AG04450 (cell line): ENCODE data around the gene RNU7-1. TPM values are rescaled to one million over a fixed set of nuclear protein-coding genes. Genes with fewer than 3 reads are reported as not detected.

Experiments
- CTCF ChIA-PET: fragments of 300-600, 350-600 bp; formaldehyde crosslinking; extraction: SDS; loops from one replicate; lab custom pipeline; 2022; ENCODE audit warnings: antibody characterized with exemption, inconsistent platforms; lab: Charles Lee
- POLR2A ChIA-PET: fragments of 350-600 bp; formaldehyde crosslinking; extraction: SDS; loops from one replicate; lab custom pipeline; 2021; ENCODE audit warnings: antibody characterized with exemption, inconsistent platforms; lab: Yijun Ruan, JAX
- DNase-seq: peaks from one replicate; pipeline ENCODE4 v3.0.0-alpha.2; 2011; ENCODE audit warnings: low read depth, low spot score
- H3K27ac ChIP-seq: one replicate; pipeline ENCODE4 v1.5.1; 2012; ENCODE audit warnings: low read depth, low read length, control low read depth
- H3K27me3 ChIP-seq: one replicate; pipeline ENCODE4 v1.6.0; 2012; ENCODE audit warnings: low read length; ENCODE audit not compliant: control insufficient read depth, insufficient read depth
- H3K4me3 ChIP-seq: 2 replicates; pipeline ENCODE4 v1.5.1; 2011; ENCODE audit warnings: mild to moderate bottlenecking, low read depth, low read length, control low read depth
- H3K9me3 ChIP-seq: 2 replicates; pipeline ENCODE4 v1.5.1; 2012; ENCODE audit warnings: low read length; ENCODE audit not compliant: control insufficient read depth, insufficient read depth
- polyA plus RNA-seq: library from polyadenylated mRNA; depleted of rRNA; stranded (reverse); fragments of >200 nt; gene quantifications from 2 replicates; pipeline ENCODE4 v1.2.3, GENCODE V29; 2011; rRNA removed
- small RNA-seq: library from RNA; depleted of rRNA; stranded (forward); fragments of <200 nt; gene quantifications from one replicate; pipeline ENCODE3, GENCODE V24; 2012; ENCODE audit warnings: low read depth; ENCODE audit not compliant: insufficient read length
- TF ChIP-seq, protein P1 (sequence below): IDR thresholded peaks from 2 replicates; pipeline ENCODE4 v1.5.1; 2011; ENCODE audit warnings: low read depth, low read length, control low read depth, inconsistent platforms

Gene RNU7-1
- polyA plus RNA-seq, 1 experiment = not detected

GRCh38 chr12:6982532-6982931, 38.9 kb downstream of the RNU7-1 start:
- POLR2A ChIA-PET = no interaction called here
- H3K9me3 ChIP-seq = no peaks in the 10 kb centered on the region
- TF ChIP-seq, protein P1, sequence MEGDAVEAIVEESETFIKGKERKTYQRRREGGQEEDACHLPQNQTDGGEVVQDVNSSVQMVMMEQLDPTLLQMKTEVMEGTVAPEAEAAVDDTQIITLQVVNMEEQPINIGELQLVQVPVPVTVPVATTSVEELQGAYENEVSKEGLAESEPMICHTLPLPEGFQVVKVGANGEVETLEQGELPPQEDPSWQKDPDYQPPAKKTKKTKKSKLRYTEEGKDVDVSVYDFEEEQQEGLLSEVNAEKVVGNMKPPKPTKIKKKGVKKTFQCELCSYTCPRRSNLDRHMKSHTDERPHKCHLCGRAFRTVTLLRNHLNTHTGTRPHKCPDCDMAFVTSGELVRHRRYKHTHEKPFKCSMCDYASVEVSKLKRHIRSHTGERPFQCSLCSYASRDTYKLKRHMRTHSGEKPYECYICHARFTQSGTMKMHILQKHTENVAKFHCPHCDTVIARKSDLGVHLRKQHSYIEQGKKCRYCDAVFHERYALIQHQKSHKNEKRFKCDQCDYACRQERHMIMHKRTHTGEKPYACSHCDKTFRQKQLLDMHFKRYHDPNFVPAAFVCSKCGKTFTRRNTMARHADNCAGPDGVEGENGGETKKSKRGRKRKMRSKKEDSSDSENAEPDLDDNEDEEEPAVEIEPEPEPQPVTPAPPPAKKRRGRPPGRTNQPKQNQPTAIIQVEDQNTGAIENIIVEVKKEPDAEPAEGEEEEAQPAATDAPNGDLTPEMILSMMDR = no peak
- no peak overlapping the region for H3K4me3 ChIP-seq
- no peaks in the 10 kb centered on the region for H3K27me3 ChIP-seq
- CTCF ChIA-PET = no interaction called here
- peak overlapping the region; percentile 21 for H3K27ac ChIP-seq
- DNase-seq = no peak

DNA sequence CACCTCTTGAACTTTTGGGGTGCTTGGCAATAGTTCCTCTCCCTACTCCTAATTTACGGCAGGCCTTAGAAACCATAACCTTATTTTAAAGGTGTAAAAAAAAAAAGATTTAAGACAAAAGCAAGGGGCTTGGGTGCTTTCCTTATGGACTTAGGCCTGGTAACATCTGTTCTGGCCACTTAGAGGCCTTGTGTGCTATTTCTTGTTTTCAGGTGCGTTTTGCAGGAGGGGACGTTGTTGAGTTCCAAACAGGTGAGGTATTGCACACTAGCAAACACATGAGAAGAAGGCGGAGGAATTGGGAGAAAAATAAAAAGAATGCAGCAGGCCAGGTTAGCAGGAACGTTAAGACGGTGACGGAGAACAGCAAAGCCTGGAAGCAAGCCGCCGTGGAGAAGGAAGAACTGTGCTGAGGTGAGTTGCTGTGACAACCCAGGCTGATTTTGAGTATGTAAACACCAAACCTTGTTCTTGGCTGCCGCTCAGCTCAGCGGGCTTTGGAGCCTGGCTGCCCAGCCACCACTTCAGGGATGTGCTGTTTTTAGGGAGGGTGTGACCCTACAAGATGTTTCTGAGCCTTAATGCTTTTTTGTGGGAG, 44.4 kb downstream of the RNU7-1 start:
- ChIA-PET CTCF (no interaction called here), POLR2A (no interaction called here)
- TF ChIP-seq, protein P1 = no peak
- H3K27ac ChIP-seq = no peak overlapping the region
- H3K4me3 ChIP-seq = no peak overlapping the region
- H3K27me3 ChIP-seq = no peaks in the 10 kb centered on the region
- no peak for DNase-seq
- no peaks in the 10 kb centered on the region for H3K9me3 ChIP-seq

Small RNA genes lying within 50 kb of the gene (small RNA-seq; reads per million reads assigned to genes)
- gene MIR141 = 42.2 reads per million, percentile 84 among the genes with 10 or more reads in this experiment
- gene MIR200C = 4.6 reads per million, percentile 46 among the genes with 10 or more reads in this experiment
- gene RNU7-1 = not detected
- gene SCARNA12 = not detected

Other genes starting within 250 kb of the RNU7-1 start
- gene PIANP, start 243.0 kb upstream of the RNU7-1 start, polyA plus RNA-seq = 1.2 and 2.2 TPM in 2 replicates
- 93.2 and 104 TPM in 2 replicates for gene COPS7A, start 219.8 kb upstream of the RNU7-1 start, polyA plus RNA-seq
- gene MLF2, start 190.7 kb upstream of the RNU7-1 start, polyA plus RNA-seq = 241 and 263 TPM in 2 replicates
- 155 and 170 TPM in 2 replicates for gene PTMS, start 177.5 kb upstream of the RNU7-1 start, polyA plus RNA-seq
- gene LAG3, start 171.3 kb upstream of the RNU7-1 start, polyA plus RNA-seq = 0.11 and 0.33 TPM in 2 replicates
- gene CD4, start 154.3 kb upstream of the RNU7-1 start, polyA plus RNA-seq = 24.8 and 24.9 TPM in 2 replicates
- 5.2 and 7.6 TPM in 2 replicates for gene GPR162, start 122.0 kb upstream of the RNU7-1 start, polyA plus RNA-seq
- 45.5 and 65.3 TPM in 2 replicates for gene P3H3, start 115.4 kb upstream of the RNU7-1 start, polyA plus RNA-seq
- 3.4 and 3.6 TPM in 2 replicates for gene GNB3, start 102.9 kb upstream of the RNU7-1 start, polyA plus RNA-seq
- gene CDCA3, start 92.5 kb upstream of the RNU7-1 start, polyA plus RNA-seq = 11.6 and 12.5 TPM in 2 replicates
- gene USP5, start 91.7 kb upstream of the RNU7-1 start, polyA plus RNA-seq = 47.1 and 54.8 TPM in 2 replicates
- gene TPI1, start 76.3 kb upstream of the RNU7-1 start, polyA plus RNA-seq = 1,246 and 1,347 TPM in 2 replicates
- 2.6 and 3.7 TPM in 2 replicates for gene SPSB2, start 70.5 kb upstream of the RNU7-1 start, polyA plus RNA-seq
- 10.4 and 10.6 TPM in 2 replicates for gene LRRC23, start 39.0 kb upstream of the RNU7-1 start, polyA plus RNA-seq
- gene ENO2, start 29.2 kb upstream of the RNU7-1 start, polyA plus RNA-seq = 25.4 and 27.5 TPM in 2 replicates
- gene ATN1, start 15.9 kb upstream of the RNU7-1 start, polyA plus RNA-seq = 11.2 and 21.4 TPM in 2 replicates
- 359 and 425 TPM in 2 replicates for gene C12orf57, start 206 bp downstream of the RNU7-1 start, polyA plus RNA-seq
- gene PTPN6, start 7.5 kb downstream of the RNU7-1 start, polyA plus RNA-seq = 0.07 and 0.10 TPM in 2 replicates
- 242 and 255 TPM in 2 replicates for gene PHB2, start 26.8 kb downstream of the RNU7-1 start, polyA plus RNA-seq
- 46.1 and 47.8 TPM in 2 replicates for gene EMG1, start 27.1 kb downstream of the RNU7-1 start, polyA plus RNA-seq
- gene LPCAT3, start 74.7 kb downstream of the RNU7-1 start, polyA plus RNA-seq = 36.0 and 37.6 TPM in 2 replicates
- gene C1S, start 116.9 kb downstream of the RNU7-1 start, polyA plus RNA-seq = 406 and 458 TPM in 2 replicates
- gene C1R, start 148.6 kb downstream of the RNU7-1 start, polyA plus RNA-seq = 617 and 795 TPM in 2 replicates
- gene C1RL, start 165.4 kb downstream of the RNU7-1 start, polyA plus RNA-seq = 45.3 and 58.7 TPM in 2 replicates
- 0.25 and 0.36 TPM in 2 replicates for gene RBP5, start 185.1 kb downstream of the RNU7-1 start, polyA plus RNA-seq
- 22.3 and 25.3 TPM in 2 replicates for gene CLSTN3, start 186.6 kb downstream of the RNU7-1 start, polyA plus RNA-seq
- gene PEX5, start 245.9 kb downstream of the RNU7-1 start, polyA plus RNA-seq = 13.8 and 15.5 TPM in 2 replicates